ENCODE measurements around the gene HOXD10. TPM values are rescaled to one million over a fixed set of nuclear protein-coding genes. Genes with fewer than 3 reads are reported as not detected.

HOXD10 gene
- polyA plus RNA-seq, 4 donors, result 123 to 178 (median 159) TPM

- DNase-seq (ENCODE audit: low read depth in 4 of 4, low spot score in 3 of 4), result no peak
Observed at GRCh38 chr2:176094349-176094748, 22.2 kb upstream of the HOXD10 start.

GRCh38 chr2:176095421-176095820 is 21.2 kb upstream of the HOXD10 start:
- DNase-seq (ENCODE audit: low read depth in 4 of 4, low spot score in 3 of 4), result no peak

- DNase-seq (ENCODE audit: low read depth in 4 of 4, low spot score in 3 of 4), result no peak
Observed at GRCh38 chr2:176096243-176096985, 20.2 kb upstream of the HOXD10 start.

GRCh38 chr2:176096986-176097819 is 19.4 kb upstream of the HOXD10 start:
- no peak for DNase-seq (ENCODE audit: low read depth in 4 of 4, low spot score in 3 of 4)

- no peak for DNase-seq (ENCODE audit: low read depth in 4 of 4, low spot score in 3 of 4)
Observed at GRCh38 chr2:176097820-176098365, 18.7 kb upstream of the HOXD10 start.

GRCh38 chr2:176098366-176099158 is 18.0 kb upstream of the HOXD10 start:
- DNase-seq (ENCODE audit: low read depth in 4 of 4, low spot score in 3 of 4), result no peak

GRCh38 chr2:176099159-176099727 is 17.3 kb upstream of the HOXD10 start:
- DNase-seq (ENCODE audit: low read depth in 4 of 4, low spot score in 3 of 4), result no peak

GRCh38 chr2:176099728-176100546 is 16.6 kb upstream of the HOXD10 start, which contains the start of gene HOXD12:
HOXD12 (plus strand) TSS chr2:176099795; CDS start chr2:176099802, 7 bp downstream.
- no peak for DNase-seq (ENCODE audit: low read depth in 4 of 4, low spot score in 3 of 4)

GRCh38 chr2:176100547-176101140 is 15.9 kb upstream of the HOXD10 start:
- DNase-seq (ENCODE audit: low read depth in 4 of 4, low spot score in 3 of 4), result no peak

- DNase-seq (ENCODE audit: low read depth in 4 of 4, low spot score in 3 of 4), result no peak
Observed at GRCh38 chr2:176101216-176101830, 15.3 kb upstream of the HOXD10 start.

- no peak for DNase-seq (ENCODE audit: low read depth in 4 of 4, low spot score in 3 of 4)
Observed at GRCh38 chr2:176101842-176102241, 14.7 kb upstream of the HOXD10 start.

GRCh38 chr2:176102309-176102866 is 14.2 kb upstream of the HOXD10 start:
- DNase-seq (ENCODE audit: low read depth in 4 of 4, low spot score in 3 of 4), result no peak

GRCh38 chr2:176103194-176103593 is 13.4 kb upstream of the HOXD10 start:
- DNase-seq (ENCODE audit: low read depth in 4 of 4, low spot score in 3 of 4), result no peak

GRCh38 chr2:176103742-176104315 is 12.7 kb upstream of the HOXD10 start:
- DNase-seq (ENCODE audit: low read depth in 4 of 4, low spot score in 3 of 4), result no peak

- DNase-seq (ENCODE audit: low read depth in 4 of 4, low spot score in 3 of 4), result no peak
Observed at GRCh38 chr2:176104316-176105077, 12.1 kb upstream of the HOXD10 start.

- DNase-seq (ENCODE audit: low read depth in 4 of 4, low spot score in 3 of 4), result no peak
Observed at GRCh38 chr2:176105078-176105729, 11.4 kb upstream of the HOXD10 start.

Measured in right renal pelvis (tissue), 4 donors.